ENCODE data around the gene CEACAM19.

DNA sequence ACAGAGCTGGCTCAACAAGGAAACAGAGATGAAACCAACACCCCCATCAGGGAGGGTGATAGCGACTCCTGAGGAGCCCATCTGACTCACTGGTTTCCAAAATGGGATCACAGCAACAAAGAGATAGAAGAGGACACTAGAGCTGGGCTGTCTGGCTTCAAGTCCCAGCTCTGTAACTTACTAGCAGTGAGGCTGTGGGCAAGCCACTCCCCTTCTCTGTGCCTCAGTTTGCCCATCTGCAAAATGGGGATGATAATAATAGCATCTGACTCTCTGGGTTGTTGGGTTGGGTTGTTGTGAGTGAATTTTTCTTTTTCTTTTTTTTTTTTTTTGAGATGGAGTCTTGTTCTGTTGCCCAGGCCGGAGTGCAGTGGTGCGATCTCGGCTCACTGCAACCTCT is 43.7 kb upstream of the CEACAM19 start:
- TF ChIP-seq POLR2AphosphoS5 (IDR thresholded peaks at IDR 0.05; ENCODE audit: low read depth, low read length) (no peak), POLR2A (IDR thresholded peaks at IDR 0.05; ENCODE audit: control extremely low read depth in 1 of 2, low read depth in 2 of 2, low read length in 2 of 2) (no peak), EGR1 (IDR thresholded peaks at IDR 0.05; ENCODE audit: borderline replicate concordance, low read depth, low read length) (no peak), HDAC6 (IDR thresholded peaks at IDR 0.05; ENCODE audit: low read depth, low read length) (no peak), SUZ12 (IDR thresholded peaks at IDR 0.05; ENCODE audit: low read length) (no peak), YY1 (IDR thresholded peaks at IDR 0.05; ENCODE audit: low read depth, low read length) (no peak), EZH2 (IDR thresholded peaks at IDR 0.05; ENCODE audit: low read depth, low read length, severe bottlenecking) (no peak), RFX5 (IDR thresholded peaks at IDR 0.05; ENCODE audit: borderline replicate concordance, low read depth, low read length) (no peak), ZNF274 (IDR thresholded peaks at IDR 0.05; ENCODE audit: borderline replicate concordance, extremely low read depth, low read length) (no peak), JUN (IDR thresholded peaks at IDR 0.05; ENCODE audit: low read depth, low read length) (no peak)
- TF ChIP-seq, protein P1, sequence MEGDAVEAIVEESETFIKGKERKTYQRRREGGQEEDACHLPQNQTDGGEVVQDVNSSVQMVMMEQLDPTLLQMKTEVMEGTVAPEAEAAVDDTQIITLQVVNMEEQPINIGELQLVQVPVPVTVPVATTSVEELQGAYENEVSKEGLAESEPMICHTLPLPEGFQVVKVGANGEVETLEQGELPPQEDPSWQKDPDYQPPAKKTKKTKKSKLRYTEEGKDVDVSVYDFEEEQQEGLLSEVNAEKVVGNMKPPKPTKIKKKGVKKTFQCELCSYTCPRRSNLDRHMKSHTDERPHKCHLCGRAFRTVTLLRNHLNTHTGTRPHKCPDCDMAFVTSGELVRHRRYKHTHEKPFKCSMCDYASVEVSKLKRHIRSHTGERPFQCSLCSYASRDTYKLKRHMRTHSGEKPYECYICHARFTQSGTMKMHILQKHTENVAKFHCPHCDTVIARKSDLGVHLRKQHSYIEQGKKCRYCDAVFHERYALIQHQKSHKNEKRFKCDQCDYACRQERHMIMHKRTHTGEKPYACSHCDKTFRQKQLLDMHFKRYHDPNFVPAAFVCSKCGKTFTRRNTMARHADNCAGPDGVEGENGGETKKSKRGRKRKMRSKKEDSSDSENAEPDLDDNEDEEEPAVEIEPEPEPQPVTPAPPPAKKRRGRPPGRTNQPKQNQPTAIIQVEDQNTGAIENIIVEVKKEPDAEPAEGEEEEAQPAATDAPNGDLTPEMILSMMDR (IDR thresholded peaks at IDR 0.05; ENCODE audit: control extremely low read depth in 1 of 3, insufficient read depth in 1 of 3, low read depth in 1 of 3, low read length in 3 of 3): no peak
- TF ChIP-seq, protein P2, sequence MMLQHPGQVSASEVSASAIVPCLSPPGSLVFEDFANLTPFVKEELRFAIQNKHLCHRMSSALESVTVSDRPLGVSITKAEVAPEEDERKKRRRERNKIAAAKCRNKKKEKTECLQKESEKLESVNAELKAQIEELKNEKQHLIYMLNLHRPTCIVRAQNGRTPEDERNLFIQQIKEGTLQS (IDR thresholded peaks at IDR 0.05; ENCODE audit: insufficient read depth, low read depth, low read length): no peak
- TF ChIP-seq, protein P3, sequence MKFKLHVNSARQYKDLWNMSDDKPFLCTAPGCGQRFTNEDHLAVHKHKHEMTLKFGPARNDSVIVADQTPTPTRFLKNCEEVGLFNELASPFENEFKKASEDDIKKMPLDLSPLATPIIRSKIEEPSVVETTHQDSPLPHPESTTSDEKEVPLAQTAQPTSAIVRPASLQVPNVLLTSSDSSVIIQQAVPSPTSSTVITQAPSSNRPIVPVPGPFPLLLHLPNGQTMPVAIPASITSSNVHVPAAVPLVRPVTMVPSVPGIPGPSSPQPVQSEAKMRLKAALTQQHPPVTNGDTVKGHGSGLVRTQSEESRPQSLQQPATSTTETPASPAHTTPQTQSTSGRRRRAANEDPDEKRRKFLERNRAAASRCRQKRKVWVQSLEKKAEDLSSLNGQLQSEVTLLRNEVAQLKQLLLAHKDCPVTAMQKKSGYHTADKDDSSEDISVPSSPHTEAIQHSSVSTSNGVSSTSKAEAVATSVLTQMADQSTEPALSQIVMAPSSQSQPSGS (IDR thresholded peaks at IDR 0.05; ENCODE audit: low read length): no peak
- TF ChIP-seq, protein P4, sequence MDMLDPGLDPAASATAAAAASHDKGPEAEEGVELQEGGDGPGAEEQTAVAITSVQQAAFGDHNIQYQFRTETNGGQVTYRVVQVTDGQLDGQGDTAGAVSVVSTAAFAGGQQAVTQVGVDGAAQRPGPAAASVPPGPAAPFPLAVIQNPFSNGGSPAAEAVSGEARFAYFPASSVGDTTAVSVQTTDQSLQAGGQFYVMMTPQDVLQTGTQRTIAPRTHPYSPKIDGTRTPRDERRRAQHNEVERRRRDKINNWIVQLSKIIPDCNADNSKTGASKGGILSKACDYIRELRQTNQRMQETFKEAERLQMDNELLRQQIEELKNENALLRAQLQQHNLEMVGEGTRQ (IDR thresholded peaks at IDR 0.05; ENCODE audit: low read length): no peak
